GM10266 (cell line): ENCODE measurements around the gene FHDC1.

ENCODE experiments used
- DNase-seq: peaks from one replicate; pipeline ENCODE4 v3.0.0; 2012; ENCODE audit errors: extremely low spot score
- CTCF ChIP-seq: IDR thresholded peaks from 2 replicates; pipeline ENCODE4 v1.5.1; 2012; ENCODE audit warnings: mild to moderate bottlenecking, low read depth; ENCODE audit not compliant: control insufficient read depth, insufficient read depth; ENCODE audit errors: missing control alignments

The FHDC1 gene

GRCh38 chr4:152943672-152944071 is 7.5 kb downstream of the FHDC1 start:
- no peak for DNase-seq
- TF ChIP-seq CTCF, result no peak

- no peak for TF ChIP-seq CTCF
- DNase-seq, result no peak
These were observed 8.7 kb downstream of the FHDC1 start for GRCh38 chr4:152944666-152945320.

GRCh38 chr4:152945639-152946038 is 9.5 kb downstream of the FHDC1 start:
- DNase-seq, result no peak
- TF ChIP-seq CTCF, result no peak

- no peak for TF ChIP-seq CTCF
- DNase-seq, result no peak
These were observed 10.3 kb downstream of the FHDC1 start for GRCh38 chr4:152946446-152946845.

GRCh38 chr4:152947311-152947710 is 11.2 kb downstream of the FHDC1 start:
- no peak for DNase-seq
- no peak for TF ChIP-seq CTCF

- DNase-seq, result no peak
- no peak for TF ChIP-seq CTCF
These were observed 13.8 kb downstream of the FHDC1 start for GRCh38 chr4:152949930-152950329.

- DNase-seq, result no peak
- TF ChIP-seq CTCF, result no peak
These were observed 14.5 kb downstream of the FHDC1 start for GRCh38 chr4:152950402-152951274.
